HG02763 (cell line): ENCODE measurements around the gene MRPL17.

Experiments used
- ATAC-seq: cut with Tn5 transposase; IDR thresholded peaks from one replicate; pipeline ENCODE4 v1.9.1; 2021; ENCODE audit warnings: mild to moderate bottlenecking, moderate library complexity; ENCODE audit not compliant: unreplicated experiment

The MRPL17 gene

GRCh38 chr11:6655020-6655789 lies 27.9 kb downstream of the MRPL17 start:
- no peak for ATAC-seq

- no peak for ATAC-seq
These were observed 28.7 kb downstream of the MRPL17 start for GRCh38 chr11:6654281-6655019.

GRCh38 chr11:6653656-6654055 lies 29.5 kb downstream of the MRPL17 start:
- ATAC-seq = no peak

GRCh38 chr11:6653097-6653496 lies 30.0 kb downstream of the MRPL17 start:
- no peak for ATAC-seq

- ATAC-seq = no peak
These were observed 31.0 kb downstream of the MRPL17 start for GRCh38 chr11:6652182-6652581.

GRCh38 chr11:6650980-6651379 lies 32.2 kb downstream of the MRPL17 start:
- no peak for ATAC-seq

GRCh38 chr11:6650104-6650503 lies 33.0 kb downstream of the MRPL17 start:
- no peak for ATAC-seq

GRCh38 chr11:6648501-6648900 lies 34.6 kb downstream of the MRPL17 start:
- ATAC-seq = no peak

- no peak for ATAC-seq
These were observed 35.3 kb downstream of the MRPL17 start for GRCh38 chr11:6647836-6648235.

- ATAC-seq = peak; percentile 87
These were observed 36.0 kb downstream of the MRPL17 start for GRCh38 chr11:6646918-6647679.

GRCh38 chr11:6646576-6646917 lies 36.6 kb downstream of the MRPL17 start:
- no peak for ATAC-seq

GRCh38 chr11:6646071-6646470 lies 37.1 kb downstream of the MRPL17 start:
- ATAC-seq = no peak

- no peak for ATAC-seq
These were observed 40.2 kb downstream of the MRPL17 start for GRCh38 chr11:6642957-6643356.

GRCh38 chr11:6640985-6641701 lies 42.0 kb downstream of the MRPL17 start:
- no peak for ATAC-seq

GRCh38 chr11:6640036-6640984 lies 42.8 kb downstream of the MRPL17 start:
- ATAC-seq = no peak

- no peak for ATAC-seq
These were observed 44.7 kb downstream of the MRPL17 start for GRCh38 chr11:6638429-6638828.

GRCh38 chr11:6637871-6638270 lies 45.3 kb downstream of the MRPL17 start:
- ATAC-seq = no peak

GRCh38 chr11:6636480-6636879 lies 46.7 kb downstream of the MRPL17 start:
- ATAC-seq = no peak

- no peak for ATAC-seq
These were observed 47.8 kb downstream of the MRPL17 start for GRCh38 chr11:6635082-6635932.
